Mesendoderm (in vitro differentiated cells): ENCODE measurements around the gene AK8.

Experiments used
- DNase-seq: peaks from one replicate; pipeline ENCODE4 v3.0.0; 2013
- H2AK5ac ChIP-seq: 2 replicates; pipeline ENCODE4 v1.6.1; 2013; ENCODE audit warnings: low read length, inconsistent platforms
- H2BK120ac ChIP-seq: 2 replicates; pipeline ENCODE4 v1.6.1; 2013; ENCODE audit warnings: low read depth, mild to moderate bottlenecking, low read length, moderate library complexity, mixed read lengths
- H2BK15ac ChIP-seq: replicated peaks from 2 replicates; pipeline ENCODE4 v1.6.1; 2013; ENCODE audit warnings: low read depth, mild to moderate bottlenecking, moderate library complexity
- H2BK5ac ChIP-seq: 2 replicates; pipeline ENCODE4 v1.6.1; 2013; ENCODE audit warnings: low read length, inconsistent platforms
- H3K18ac ChIP-seq: 2 replicates; pipeline ENCODE4 v1.6.1; 2013; ENCODE audit warnings: mild to moderate bottlenecking, low read length, mixed read lengths
- H3K23ac ChIP-seq: one replicate; pipeline ENCODE4 v1.6.1; 2013; ENCODE audit warnings: low read length
- H3K27ac ChIP-seq: 2 replicates; pipeline ENCODE4 v1.5.1; 2013; ENCODE audit warnings: low read depth, mild to moderate bottlenecking, inconsistent platforms, low read length, moderate library complexity
- H3K27me3 ChIP-seq: 2 replicates; pipeline ENCODE4 v1.6.1; 2013; ENCODE audit warnings: low read length, control low read depth, mild to moderate bottlenecking, inconsistent platforms; ENCODE audit not compliant: insufficient read depth, poor library complexity
- H3K36me3 ChIP-seq: 2 replicates; pipeline ENCODE4 v1.6.1; 2013; ENCODE audit warnings: low read length, inconsistent platforms; ENCODE audit not compliant: control insufficient read depth, insufficient read depth
- H3K4ac ChIP-seq: one replicate; pipeline ENCODE4 v1.6.1; 2013; ENCODE audit warnings: low read depth, mild to moderate bottlenecking, low read length, moderate library complexity
- H3K4me1 ChIP-seq: 2 replicates; pipeline ENCODE4 v1.6.1; 2013; ENCODE audit warnings: low read depth, low read length, inconsistent platforms; ENCODE audit not compliant: control insufficient read depth
- H3K4me2 ChIP-seq: 2 replicates; pipeline ENCODE4 v1.6.1; 2013; ENCODE audit warnings: low read length
- H3K4me3 ChIP-seq: 2 replicates; pipeline ENCODE4 v1.5.1; 2013; ENCODE audit warnings: mild to moderate bottlenecking, low read length
- H3K56ac ChIP-seq: one replicate; pipeline ENCODE4 v1.6.1; 2013; ENCODE audit warnings: low read length
- H3K79me1 ChIP-seq: 2 replicates; pipeline ENCODE4 v1.6.1; 2013; ENCODE audit warnings: low read length, inconsistent platforms
- H3K79me2 ChIP-seq: 2 replicates; pipeline ENCODE4 v1.6.1; 2013; ENCODE audit warnings: mild to moderate bottlenecking, low read length; ENCODE audit not compliant: control insufficient read depth, insufficient read depth
- H3K9ac ChIP-seq: 2 replicates; pipeline ENCODE4 v1.6.1; 2013; ENCODE audit warnings: low read length, inconsistent platforms
- H4K5ac ChIP-seq: one replicate; pipeline ENCODE4 v1.6.1; 2013; ENCODE audit warnings: low read length
- H4K8ac ChIP-seq: one replicate; pipeline ENCODE4 v1.6.1; 2013; ENCODE audit warnings: low read depth, mild to moderate bottlenecking, control low read depth, low read length, moderate library complexity
- WGBS: extraction: QIAGEN DNeasy Blood & Tissue Kit; methylation state at CpG from one replicate; pipeline ENCODE4 v1.1.7; 2013; ENCODE audit warnings: low lambda C conversion rate, missing lambda C conversion rate; ENCODE audit not compliant: insufficient coverage; ENCODE audit errors: extremely low coverage; 5-methylcytosine and 5-hydroxymethylcytosine counted together

AK8 gene

GRCh38 chr9:132894862-132895835 is 17.1 kb upstream of the AK8 start:
- no peaks in the 10 kb centered on the region for H3K27me3 ChIP-seq
- no peaks in the 10 kb centered on the region for H3K4me1 ChIP-seq
- no peak overlapping the region for H3K27ac ChIP-seq
- no peak overlapping the region for H2BK15ac ChIP-seq
- no peak overlapping the region for H3K4me2 ChIP-seq
- no peak overlapping the region for H3K4ac ChIP-seq
- no peak overlapping the region for H2AK5ac ChIP-seq
- no peak overlapping the region for H3K23ac ChIP-seq
- no peak overlapping the region for H4K5ac ChIP-seq
- H3K18ac ChIP-seq: no peak overlapping the region
- no CpG with 5 or more reads among the region's 9 CpGs for WGBS
- DNase-seq: no peak
- H3K36me3 ChIP-seq: peaks cover 8% of the 10 kb centered on the region
- H3K79me2 ChIP-seq: no peaks in the 10 kb centered on the region
- H3K4me3 ChIP-seq: no peak overlapping the region
- H2BK5ac ChIP-seq: no peak overlapping the region
- H2BK120ac ChIP-seq: no peak overlapping the region
- no peaks in the 10 kb centered on the region for H3K79me1 ChIP-seq
- H4K8ac ChIP-seq: no peak overlapping the region
- H3K56ac ChIP-seq: no peak overlapping the region
- H3K9ac ChIP-seq: no peak overlapping the region

- DNase-seq: no peak
- Histone ChIP-seq H3K56ac (no peak overlapping the region), H2AK5ac (no peak overlapping the region), H2BK15ac (no peak overlapping the region), H3K4ac (no peak overlapping the region), H3K79me2 (no peaks in the 10 kb centered on the region), H3K27me3 (no peaks in the 10 kb centered on the region), H3K79me1 (no peaks in the 10 kb centered on the region), H2BK5ac (no peak overlapping the region), H3K4me2 (no peak overlapping the region), H3K36me3 (peaks cover 8% of the 10 kb centered on the region), H3K9ac (no peak overlapping the region), H2BK120ac (no peak overlapping the region), H3K27ac (no peak overlapping the region), H3K4me1 (no peaks in the 10 kb centered on the region), H4K5ac (no peak overlapping the region), H3K23ac (no peak overlapping the region), H4K8ac (no peak overlapping the region), H3K4me3 (no peak overlapping the region), H3K18ac (no peak overlapping the region)
- no CpG with 5 or more reads among the region's 5 CpGs for WGBS
Measured at GRCh38 chr9:132894346-132894745, 16.3 kb upstream of the AK8 start.

- no peak overlapping the region for H3K18ac ChIP-seq
- no peak overlapping the region for H3K23ac ChIP-seq
- DNase-seq: no peak
- no peaks in the 10 kb centered on the region for H3K27me3 ChIP-seq
- H3K79me2 ChIP-seq: no peaks in the 10 kb centered on the region
- no peak overlapping the region for H3K27ac ChIP-seq
- no peak overlapping the region for H2BK15ac ChIP-seq
- H2AK5ac ChIP-seq: no peak overlapping the region
- no peak overlapping the region for H4K5ac ChIP-seq
- no CpG with 5 or more reads among the region's 9 CpGs for WGBS
- H3K79me1 ChIP-seq: no peaks in the 10 kb centered on the region
- H3K56ac ChIP-seq: no peak overlapping the region
- no peak overlapping the region for H4K8ac ChIP-seq
- no peak overlapping the region for H3K4me3 ChIP-seq
- H3K4me2 ChIP-seq: no peak overlapping the region
- H2BK120ac ChIP-seq: no peak overlapping the region
- H3K9ac ChIP-seq: no peak overlapping the region
- no peak overlapping the region for H2BK5ac ChIP-seq
- H3K36me3 ChIP-seq: peaks cover 7% of the 10 kb centered on the region
- H3K4ac ChIP-seq: no peak overlapping the region
- no peaks in the 10 kb centered on the region for H3K4me1 ChIP-seq
Measured at GRCh38 chr9:132892400-132892799, 14.3 kb upstream of the AK8 start.

- no peaks in the 10 kb centered on the region for H3K36me3 ChIP-seq
- WGBS: no CpG with 5 or more reads among the region's 18 CpGs
- DNase-seq: no peak
Measured at GRCh38 chr9:132888151-132888550, 10.1 kb upstream of the AK8 start.

GRCh38 chr9:132887181-132888120 is 9.4 kb upstream of the AK8 start:
- no peaks in the 10 kb centered on the region for H3K79me1 ChIP-seq
- H3K56ac ChIP-seq: no peak overlapping the region
- H4K8ac ChIP-seq: no peak overlapping the region
- H3K79me2 ChIP-seq: no peaks in the 10 kb centered on the region
- no peak overlapping the region for H2BK120ac ChIP-seq
- no peak overlapping the region for H3K4me3 ChIP-seq
- no peak overlapping the region for H3K4ac ChIP-seq
- no peaks in the 10 kb centered on the region for H3K27me3 ChIP-seq
- H4K5ac ChIP-seq: no peak overlapping the region
- H3K23ac ChIP-seq: no peak overlapping the region
- H3K27ac ChIP-seq: no peak overlapping the region
- no peak overlapping the region for H2BK5ac ChIP-seq
- WGBS: no CpG with 5 or more reads among the region's 18 CpGs
- no peak overlapping the region for H3K9ac ChIP-seq
- H2AK5ac ChIP-seq: no peak overlapping the region
- H2BK15ac ChIP-seq: no peak overlapping the region
- no peaks in the 10 kb centered on the region for H3K4me1 ChIP-seq
- no peak overlapping the region for H3K4me2 ChIP-seq
- no peaks in the 10 kb centered on the region for H3K36me3 ChIP-seq
- no peak for DNase-seq
- H3K18ac ChIP-seq: no peak overlapping the region

More at GRCh38 chr9:132888151-132888550, 10.1 kb upstream of the AK8 start:
- H3K27ac ChIP-seq: no peak overlapping the region
- no peak overlapping the region for H3K4me3 ChIP-seq
- H3K23ac ChIP-seq: no peak overlapping the region
- no peak overlapping the region for H4K5ac ChIP-seq
- H3K56ac ChIP-seq: no peak overlapping the region
- H3K79me1 ChIP-seq: no peaks in the 10 kb centered on the region
- no peak overlapping the region for H2BK5ac ChIP-seq
- no peak overlapping the region for H4K8ac ChIP-seq
- no peak overlapping the region for H2AK5ac ChIP-seq
- H3K4me2 ChIP-seq: no peak overlapping the region
- H3K18ac ChIP-seq: no peak overlapping the region
- no peak overlapping the region for H2BK15ac ChIP-seq
- no peak overlapping the region for H2BK120ac ChIP-seq
- H3K4ac ChIP-seq: no peak overlapping the region
- no peak overlapping the region for H3K9ac ChIP-seq
- H3K79me2 ChIP-seq: no peaks in the 10 kb centered on the region
- H3K4me1 ChIP-seq: no peaks in the 10 kb centered on the region
- H3K27me3 ChIP-seq: no peaks in the 10 kb centered on the region
